AG04449 (cell line): ENCODE results near the gene BCL11B.

Experiments used
- CTCF ChIA-PET: fragments of 350-600 bp; formaldehyde crosslinking; extraction: SDS; loops from one replicate; lab custom pipeline; 2021; ENCODE audit warnings: antibody characterized with exemption; lab: Yijun Ruan, JAX
- POLR2A ChIA-PET: fragments of 400-600, 350-600 bp; formaldehyde crosslinking; extraction: SDS; loops from one replicate; lab custom pipeline; 2020; ENCODE audit warnings: antibody characterized with exemption, inconsistent platforms; lab: Yijun Ruan, JAX
- DNase-seq: peaks from one replicate; pipeline ENCODE4 v3.0.0-alpha.2; 2010; ENCODE audit warnings: low read depth, low spot score
- H3K4me3 ChIP-seq: 2 replicates; pipeline ENCODE4 v1.5.1; 2011; ENCODE audit warnings: low read depth, mild to moderate bottlenecking, control low read depth, low read length
- CTCF ChIP-seq: IDR thresholded peaks from one replicate; pipeline ENCODE4 v1.5.1; 2011; ENCODE audit warnings: mild to moderate bottlenecking, moderate library complexity, low read length, control low read depth, inconsistent platforms; ENCODE audit not compliant: insufficient read depth; ENCODE audit errors: missing control alignments

The BCL11B gene

GRCh38 chr14:99272632-99272898 is 568 bp upstream of the BCL11B start:
- DNase-seq, result no peak
- H3K4me3 ChIP-seq, result peak overlapping the region; percentile 53
- no peak for TF ChIP-seq CTCF
- ChIA-PET POLR2A (no interaction called here), CTCF (interaction anchor here (0.7 to 1.0 kb wide), 3 partner anchors 18 to 167 kb away, joined by 3 read pairs; no protein-coding TSS in a partner anchor)

DNA sequence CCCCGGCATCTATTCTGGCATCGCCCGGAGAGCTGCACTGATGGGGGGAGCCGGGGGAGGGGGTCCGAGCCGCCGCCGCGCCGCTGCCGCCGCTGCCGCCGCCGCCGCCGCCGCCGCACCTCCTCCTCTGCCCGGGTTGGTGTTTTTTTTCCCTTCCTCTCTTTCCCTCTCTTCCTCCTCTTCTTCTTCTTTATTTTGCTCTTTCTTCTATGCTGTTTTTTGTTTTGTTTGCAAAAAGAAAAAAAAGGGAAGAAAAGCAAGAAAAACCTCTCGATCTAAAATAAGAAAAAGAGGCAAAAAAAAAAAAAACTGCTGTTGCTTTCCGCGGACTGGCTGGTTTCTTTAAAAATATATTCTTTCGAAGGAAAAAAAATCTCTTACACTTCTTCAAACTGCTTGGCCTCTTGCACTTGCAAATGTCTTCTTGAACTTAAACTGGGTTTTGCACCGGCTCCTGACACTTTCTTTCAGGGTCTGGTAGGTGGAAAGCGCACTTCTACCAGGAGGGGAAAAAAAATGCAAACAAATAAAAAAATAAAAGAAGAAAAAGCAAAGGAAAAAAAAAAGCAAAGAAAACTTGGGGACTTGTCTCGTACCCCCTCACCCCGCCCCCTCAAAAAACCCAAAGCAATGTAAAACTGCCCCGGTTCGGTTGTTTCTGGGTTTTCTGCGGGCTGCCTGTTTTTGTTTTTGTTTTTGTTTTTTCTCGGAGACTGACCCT is 616 bp downstream of the BCL11B start:
- no peak for TF ChIP-seq CTCF
- POLR2A ChIA-PET, result interaction anchor here (0.7 kb wide), 1 partner anchor 15 kb away, joined by 3 read pairs; no protein-coding TSS in a partner anchor
- CTCF ChIA-PET, result interaction anchor here (1.0 kb wide), 1 partner anchor 56 kb away, joined by 3 read pairs; no protein-coding TSS in a partner anchor
- peak overlapping the region; percentile 53 for H3K4me3 ChIP-seq
- no peak for DNase-seq

DNA sequence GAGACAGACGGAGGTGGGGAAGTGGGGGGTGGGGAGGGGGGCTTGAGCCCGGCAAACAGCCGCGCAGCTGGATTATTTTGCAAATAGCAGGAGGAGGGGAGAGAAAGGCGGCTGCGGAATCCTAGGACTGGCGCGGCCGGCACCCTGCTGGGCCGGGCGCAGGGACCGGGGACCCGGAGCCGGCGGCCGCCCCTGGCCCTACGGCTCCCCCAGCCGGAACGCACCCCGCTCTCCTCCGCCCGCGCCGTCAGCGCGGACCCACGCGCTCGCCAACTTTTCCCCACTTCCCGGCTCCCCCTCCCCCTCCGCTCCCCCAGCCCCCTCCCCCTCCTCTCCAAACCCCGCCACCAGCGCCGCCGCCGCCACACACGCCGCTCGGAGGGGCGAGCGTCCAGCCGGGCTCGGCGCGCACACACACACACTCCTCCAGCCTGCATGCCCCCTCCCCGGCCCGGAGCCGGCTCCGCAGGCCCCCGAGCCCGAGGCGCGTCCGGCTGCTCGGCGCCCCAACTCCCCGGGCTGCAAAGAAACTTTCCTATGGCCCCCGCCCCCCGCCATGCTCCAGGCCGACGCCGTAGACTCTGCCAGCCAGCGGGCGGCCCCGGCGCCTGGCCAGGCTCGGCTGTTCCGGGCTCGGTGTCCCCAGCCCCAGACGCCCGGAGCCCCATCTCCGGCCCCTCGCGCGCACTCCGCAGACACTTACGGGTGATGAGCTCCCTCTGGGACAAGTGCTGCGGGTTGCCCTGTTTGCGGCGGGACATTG is 1.4 kb downstream of the BCL11B start:
- ChIA-PET POLR2A (no interaction called here), CTCF (no interaction called here)
- TF ChIP-seq CTCF, result no peak
- peak overlapping the region; percentile 53 for H3K4me3 ChIP-seq
- no peak for DNase-seq

- TF ChIP-seq CTCF, result no peak
- DNase-seq, result no peak
- ChIA-PET CTCF (no interaction called here), POLR2A (no interaction called here)
- H3K4me3 ChIP-seq, result no peak overlapping the region
Measured at GRCh38 chr14:99268810-99269707, 2.9 kb downstream of the BCL11B start.

DNA sequence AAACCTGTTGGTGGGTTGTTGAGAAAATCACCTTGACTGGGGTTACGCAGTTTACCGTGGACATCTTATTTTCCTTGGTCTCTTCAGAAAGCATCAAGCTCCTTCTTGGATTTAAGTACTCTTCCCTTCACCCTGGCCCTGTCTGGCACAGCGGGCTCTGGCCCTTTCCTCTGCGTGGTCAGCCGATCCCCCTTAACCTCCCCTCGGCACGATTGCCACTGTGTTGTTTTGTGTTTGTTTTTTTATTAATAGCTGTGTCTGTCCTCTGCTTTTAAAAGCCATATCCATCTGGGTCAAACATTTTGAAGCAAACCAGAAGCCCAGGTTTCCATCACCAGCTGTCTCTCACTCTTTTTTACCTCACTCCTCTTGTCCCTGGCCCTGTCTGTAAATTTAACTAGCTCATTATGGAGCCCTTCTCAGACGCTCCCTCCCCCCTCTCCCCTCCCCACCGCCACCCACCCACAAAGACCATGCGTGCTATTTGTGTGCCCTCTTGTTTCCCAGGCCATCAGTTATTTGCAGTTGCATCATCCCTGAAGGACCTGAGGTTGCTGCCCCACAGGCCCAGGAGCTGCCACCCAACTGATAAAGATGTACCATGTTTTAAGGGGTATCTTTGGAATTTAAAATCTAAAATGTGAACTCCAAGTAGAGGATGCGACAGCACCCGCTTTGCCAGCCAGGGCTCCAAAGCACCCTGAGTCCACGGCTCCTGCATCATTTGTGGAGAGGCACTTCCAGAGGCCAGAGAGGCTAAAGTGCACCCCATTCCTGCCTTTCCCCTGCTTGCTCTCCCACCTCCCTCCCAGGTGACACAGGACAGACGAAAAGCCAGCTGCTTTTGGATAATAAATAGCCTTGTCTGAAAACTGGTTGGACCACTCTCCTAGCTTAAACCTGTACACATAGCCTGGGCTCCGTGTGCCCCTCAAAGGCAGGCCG is 3.9 kb downstream of the BCL11B start:
- no peak overlapping the region for H3K4me3 ChIP-seq
- CTCF ChIA-PET, result interaction anchor here (2.4 kb wide), 1 partner anchor 10 kb away, joined by 8 read pairs; no protein-coding TSS in a partner anchor
- DNase-seq, result no peak
- POLR2A ChIA-PET, result no interaction called here
- TF ChIP-seq CTCF, result no peak
